K562 (cell line): ENCODE measurements around the gene NUMB. TPM values are rescaled to one million over a fixed set of nuclear protein-coding genes. Genes with fewer than 3 reads are reported as not detected.

Experiments used
- ATAC-seq: fragments of 200-7000 bp; cut with Tn5 transposase; 3 replicates; pipeline ENCODE4 v1.9.1; 2020; ENCODE audit warnings: moderate library complexity
- BruUV-seq: library from RNA; stranded (reverse); fragments of 400-500 nt; replicated peaks from 2 replicates; lab custom pipeline; 2021; lab: Mats Ljungman, UMichigan
- CTCF ChIA-PET: fragments of 300-600 bp; formaldehyde crosslinking; extraction: SDS; loops from one replicate; lab custom pipeline; 2021; ENCODE audit warnings: low intra/inter-chr PET ratio; lab: Yijun Ruan, JAX
- POLR2A ChIA-PET: fragments of 300-600, 350-650 bp; sonication (Branson Sonifier 250); formaldehyde crosslinking; extraction: SDS; loops from one replicate; lab custom pipeline; 2021; ENCODE audit warnings: antibody characterized with exemption, inconsistent platforms; lab: Yijun Ruan, JAX
- DNase-seq, 4 experiments: peaks; one replicate each; pipeline versions ENCODE4 v3.0.0 to v3.0.0-alpha.2; 2011 to 2018; ENCODE audit warnings: low spot score in 3 of 4, mixed read lengths in 3 of 4; ENCODE audit errors: extremely low read depth in 1 of 4
- FAIRE-seq: peaks from 2 replicates; lab custom pipeline; 2011; peaks lifted over from hg19 to GRCh38; lab: Jason Lieb, UNC
- H2AFZ ChIP-seq: 2 replicates; pipeline ENCODE4 v1.6.0; 2011; ENCODE audit warnings: low read depth, low read length, control low read depth, inconsistent platforms
- H3K27ac ChIP-seq: fragments of 200-600 bp; 3 replicates; pipeline ENCODE4 v1.8.0; 2011; ENCODE audit warnings: low read depth, mild to moderate bottlenecking, control low read depth, inconsistent platforms, low read length, moderate library complexity, mixed read lengths; ENCODE audit errors: extremely low read depth
- H3K27me3 ChIP-seq, 2 experiments: fragments of 300-600 bp in 1 of 2; 2 replicates in 1 of 2; 3 replicates in 1 of 2; pipeline versions ENCODE4 v1.6.0 to v1.8.0; 2011; ENCODE audit warnings: inconsistent platforms in 2 of 2, low read length in 2 of 2, mild to moderate bottlenecking in 1 of 2, mixed read lengths in 1 of 2, moderate library complexity in 1 of 2; ENCODE audit not compliant: control insufficient read depth in 2 of 2, insufficient read depth in 2 of 2
- H3K36me3 ChIP-seq: fragments of 300-600 bp; 3 replicates; pipeline ENCODE4 v1.8.0; 2011; ENCODE audit warnings: mild to moderate bottlenecking, low read length, inconsistent platforms; ENCODE audit not compliant: control insufficient read depth, insufficient read depth
- H3K4me1 ChIP-seq, 2 experiments: fragments of 200-600 bp in 1 of 2; replicated peaks in 1 of 2; 2 replicates in 1 of 2; 3 replicates in 1 of 2; pipeline versions ENCODE4 v1.5.1 to v1.8.0; 2011; ENCODE audit warnings: inconsistent platforms in 2 of 2, low read length in 2 of 2, mild to moderate bottlenecking in 1 of 2, mixed read lengths in 1 of 2, moderate library complexity in 1 of 2; ENCODE audit not compliant: control insufficient read depth in 2 of 2, insufficient read depth in 2 of 2
- H3K4me2 ChIP-seq: 2 replicates; pipeline ENCODE4 v1.6.1; 2011; ENCODE audit warnings: low read length, control low read depth, inconsistent platforms, mixed read lengths; ENCODE audit not compliant: insufficient read depth
- H3K4me3 ChIP-seq: fragments of 200-600 bp; sonication (generic), shearing (Covaris generic); 2 replicates; pipeline ENCODE4 v1.5.1; 2016; ENCODE audit warnings: control low read depth, inconsistent platforms
- H3K79me2 ChIP-seq: fragments of 200-600 bp; 3 replicates; pipeline ENCODE4 v1.8.0; 2011; ENCODE audit warnings: low read length, inconsistent platforms; ENCODE audit not compliant: control insufficient read depth, insufficient read depth
- H3K9ac ChIP-seq, 2 experiments: 2 replicates each; pipeline versions ENCODE4 v1.6.0 to v1.6.1; 2011; ENCODE audit warnings: low read depth in 2 of 2, low read length in 2 of 2, control low read depth in 1 of 2, inconsistent platforms in 1 of 2, mild to moderate bottlenecking in 1 of 2, mixed read lengths in 1 of 2; ENCODE audit not compliant: insufficient read depth in 1 of 2
- H3K9me1 ChIP-seq: one replicate; pipeline ENCODE4 v1.6.0; 2011; ENCODE audit warnings: inconsistent platforms, mild to moderate bottlenecking, low read length, moderate library complexity; ENCODE audit not compliant: control insufficient read depth, insufficient read depth
- H3K9me3 ChIP-seq: replicated peaks from 2 replicates; pipeline ENCODE4 v1.5.1; 2011; ENCODE audit warnings: low read depth, low read length, inconsistent platforms; ENCODE audit not compliant: control insufficient read depth, insufficient read depth
- H4K20me1 ChIP-seq: replicated peaks from 2 replicates; pipeline ENCODE4 v1.6.1; 2011; ENCODE audit warnings: low read length, inconsistent platforms, mixed read lengths; ENCODE audit not compliant: control insufficient read depth, insufficient read depth
- DNMT1 ChIP-seq: fragments of 450-650 bp; IDR thresholded peaks from 2 replicates; pipeline ENCODE4 v1.6.1; 2016; ENCODE audit warnings: antibody characterized with exemption, mild to moderate bottlenecking
- FOSL1 ChIP-seq: fragments of 200-800 bp; sonication (Bioruptor generic); conservative IDR thresholded peaks from 2 replicates; pipeline ENCODE4 v1.6.1; 2016; ENCODE audit warnings: missing genetic modification characterization, missing compliant biosample characterization
- HDAC1 ChIP-seq, 2 experiments: fragments of 450-650 bp; IDR thresholded peaks; 2 replicates each; pipeline ENCODE4 v1.6.1; 2016 to 2017; ENCODE audit warnings: inconsistent platforms in 1 of 2, mild to moderate bottlenecking in 1 of 2, moderate library complexity in 1 of 2
- SRSF3 ChIP-seq: fragments of 200-400 bp; formaldehyde crosslinking; IDR thresholded peaks from 2 replicates; pipeline ENCODE4 v1.6.1; 2016; ENCODE audit warnings: mild to moderate bottlenecking, low read length, moderate library complexity; ENCODE audit not compliant: insufficient read depth
- YBX1 ChIP-seq: fragments of 450-650 bp; IDR thresholded peaks from 2 replicates; pipeline ENCODE4 v1.7.1; 2016; ENCODE audit warnings: mild to moderate bottlenecking
- ZNF174 ChIP-seq: fragments of 250-450 bp; sonication (Bioruptor Pico); IDR thresholded peaks from 2 replicates; pipeline ENCODE4 v1.4.0; 2020; ENCODE audit warnings: mild to moderate bottlenecking
- WGBS: fragments of 100-300 bp; shearing (Covaris generic); methylation state at CpG from one replicate; pipeline ENCODE4 v1.1.6; 2016; ENCODE audit warnings: low coverage, mixed read lengths; ENCODE audit not compliant: insufficient coverage; ENCODE audit errors: missing lambda C conversion rate; 5-methylcytosine and 5-hydroxymethylcytosine counted together
- in situ Hi-C: fragments of 300-500 bp; cut with MboI; formaldehyde crosslinking; loops from 4 replicates; pipeline ENCODE4 v1.15.0; 2018; ENCODE audit warnings: inconsistent platforms, mixed read lengths
- intact Hi-C: fragments of 100-400 bp; cut with micrococcal nuclease; formaldehyde crosslinking; loops from 2 replicates; pipeline ENCODE4 v1.14.2; 2022
- polyA plus RNA-seq, 8 experiments: library from polyadenylated mRNA; depleted of rRNA in 4 of 8; stranded (reverse) in 5 of 8; unstranded in 3 of 8; fragments of >200 nt; fragmentation: Nextera tagmentation in 2 of 8; fragmentation: Illumina TruSeq in 1 of 8; extraction: Ambion mirVana in 2 of 8; extraction: Trizol in 1 of 8; gene quantifications; 2 replicates each; pipeline versions ENCODE4 v1.2.1 to v1.2.3, GENCODE V29; 2011 to 2014; ENCODE audit warnings: inconsistent platforms in 1 of 8, missing spikeins in 1 of 8
- total RNA-seq, 7 experiments: library from RNA; depleted of rRNA in 6 of 7; stranded (reverse); fragments of >200 nt in 6 of 7; fragmentation: Illumina TruSeq in 2 of 7; extraction: Trizol in 2 of 7; gene quantifications; 2 replicates each; pipeline versions ENCODE4 v1.2.1 to v1.2.3, GENCODE V29; 2011 to 2021; ENCODE audit warnings: low replicate concordance in 1 of 7
- TF ChIP-seq, protein P1 (sequence below): fragments of 450-650 bp; IDR thresholded peaks from one replicate; pipeline ENCODE4 v1.6.1; 2018; ENCODE audit warnings: mild to moderate bottlenecking, moderate library complexity; ENCODE audit not compliant: partially characterized antibody
- TF ChIP-seq, protein P2 (sequence below): sonication (generic); formaldehyde crosslinking; IDR thresholded peaks from 2 replicates; pipeline ENCODE4 v1.8.0; 2022; ENCODE audit warnings: missing genetic modification reagents, mild to moderate bottlenecking, borderline replicate concordance
- TF ChIP-seq, protein P3 (sequence below): conservative IDR thresholded peaks from 2 replicates; pipeline ENCODE4 v1.6.1; 2011; ENCODE audit warnings: low read depth, mild to moderate bottlenecking, low read length; ENCODE audit not compliant: control insufficient read depth

Gene NUMB
- total and polyA plus RNA-seq, 9 of the 15 experiments (the other 6 are each of a cell fraction or from before 2014, with no cell fraction given): 13.5 to 54.0 (median 32.3) TPM

DNA sequence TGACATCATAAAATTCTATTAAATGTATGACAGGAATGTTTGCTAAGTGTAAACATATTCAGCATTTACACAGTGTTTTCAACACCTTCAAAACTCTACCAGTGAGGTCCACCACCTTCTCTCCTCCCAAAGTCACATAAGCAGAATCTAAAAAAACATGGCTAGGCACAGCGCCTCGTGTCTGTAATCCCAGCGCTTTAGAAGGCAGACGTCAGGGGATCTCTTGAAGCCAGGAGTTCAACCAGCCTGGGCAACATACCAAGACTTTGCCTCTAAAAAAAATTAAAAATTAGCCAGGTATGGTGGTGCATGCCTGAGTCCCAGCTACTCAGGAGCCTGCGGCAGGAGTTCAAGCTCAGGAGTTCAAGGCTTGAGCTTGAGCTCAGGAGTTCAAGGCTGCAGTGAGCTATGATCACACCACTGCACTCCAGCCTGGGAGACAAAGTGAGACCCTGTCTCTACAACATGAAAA, 30.0 kb downstream of the NUMB start:
- in situ Hi-C loops: no loop called here
- H3K4me1 ChIP-seq: peaks cover 0 to 4% of the 10 kb centered on the region in 2 experiments; a peak in 1 of 5 replicates
- ChIA-PET POLR2A (interaction anchor here (0.8 kb wide), 1 partner anchor 919 kb away, joined by 4 read pairs; no protein-coding TSS in a partner anchor), CTCF (no interaction called here)
- no peak overlapping the region for H3K4me3 ChIP-seq
- BruUV-seq: no TSS peak
- no peaks in the 10 kb centered on the region for H3K36me3 ChIP-seq
- no peaks in the 10 kb centered on the region for H3K9me1 ChIP-seq
- DNase-seq: no peak
- H3K9me3 ChIP-seq: no peaks in the 10 kb centered on the region
- no peak for TF ChIP-seq ZNF174
- peak; percentile 48 for ATAC-seq
- peak overlapping the region; percentile 3; the same call in 1 of the 3 replicates for H3K27ac ChIP-seq
- intact Hi-C loops: no loop called here
- no peak overlapping the region for H2AFZ ChIP-seq
- WGBS: 89% methylated on average over 1 of the region's 5 CpGs
- no peak overlapping the region for H3K4me2 ChIP-seq
- H3K27me3 ChIP-seq: no peaks in the 10 kb centered on the region
- H4K20me1 ChIP-seq: no peaks in the 10 kb centered on the region; the same call in 1 of the 2 replicates
- peaks cover 63% of the 10 kb centered on the region for H3K79me2 ChIP-seq
- FAIRE-seq: no peak
- H3K9ac ChIP-seq: no peak overlapping the region

DNA sequence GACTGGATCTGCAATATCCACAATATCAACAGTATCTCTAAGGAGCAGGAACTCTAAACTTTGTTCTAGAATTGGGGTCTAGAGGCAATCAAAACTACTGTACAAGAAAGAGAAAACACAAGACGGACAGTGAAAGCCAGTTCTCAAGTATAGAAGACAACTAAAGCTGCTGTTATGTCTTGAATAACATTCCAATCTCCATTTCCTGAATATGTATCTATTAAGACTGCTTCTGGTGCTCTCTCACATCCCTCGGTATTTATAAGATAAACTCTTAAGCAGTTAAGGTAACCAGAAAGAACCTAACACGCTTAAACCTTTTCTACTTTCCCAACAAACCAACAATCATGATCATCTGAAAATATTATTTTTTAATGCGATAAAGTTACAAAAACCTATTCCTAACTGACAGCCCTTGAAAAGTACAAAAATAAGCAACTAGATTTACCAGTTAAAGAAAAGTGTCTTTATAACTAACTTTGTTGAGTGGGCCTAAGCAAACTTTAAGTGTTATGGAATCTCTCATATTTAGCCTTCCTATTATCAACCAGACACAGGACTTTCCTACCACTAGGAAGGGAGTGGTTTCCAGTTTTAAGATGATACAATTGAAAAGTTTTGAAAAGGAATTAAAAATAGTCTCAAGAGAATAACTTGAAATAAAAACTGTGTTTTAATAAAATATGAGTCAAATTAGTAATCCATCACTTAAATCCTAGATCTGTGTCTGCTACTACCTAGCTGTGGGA, 30.7 kb downstream of the NUMB start:
- Histone ChIP-seq H3K9ac (no peak overlapping the region), H3K27me3 (no peaks in the 10 kb centered on the region), H2AFZ (no peak overlapping the region), H3K4me3 (no peak overlapping the region), H3K4me2 (no peak overlapping the region), H3K4me1 (peaks cover 0 to 4% of the 10 kb centered on the region in 2 experiments; a peak in 1 of 5 replicates), H3K9me1 (no peaks in the 10 kb centered on the region), H3K27ac (peak overlapping the region; percentile 3; the same call in 1 of the 3 replicates), H3K36me3 (no peaks in the 10 kb centered on the region), H3K79me2 (peaks cover 63% of the 10 kb centered on the region), H4K20me1 (no peaks in the 10 kb centered on the region; the same call in 1 of the 2 replicates), H3K9me3 (no peaks in the 10 kb centered on the region)
- ChIA-PET POLR2A (interaction anchor here (0.6 to 1.2 kb wide), 2 partner anchors 16 to 471 kb away, joined by 3 to 5 read pairs; no protein-coding TSS in a partner anchor), CTCF (no interaction called here)
- in situ Hi-C loops (no loop called here), intact Hi-C loops (no loop called here)
- FAIRE-seq (no peak), ATAC-seq (no peak), DNase-seq (no peak)
- no TSS peak for BruUV-seq
- 71% methylated on average over 4 of the region's 4 CpGs for WGBS
- TF ChIP-seq, protein P1, sequence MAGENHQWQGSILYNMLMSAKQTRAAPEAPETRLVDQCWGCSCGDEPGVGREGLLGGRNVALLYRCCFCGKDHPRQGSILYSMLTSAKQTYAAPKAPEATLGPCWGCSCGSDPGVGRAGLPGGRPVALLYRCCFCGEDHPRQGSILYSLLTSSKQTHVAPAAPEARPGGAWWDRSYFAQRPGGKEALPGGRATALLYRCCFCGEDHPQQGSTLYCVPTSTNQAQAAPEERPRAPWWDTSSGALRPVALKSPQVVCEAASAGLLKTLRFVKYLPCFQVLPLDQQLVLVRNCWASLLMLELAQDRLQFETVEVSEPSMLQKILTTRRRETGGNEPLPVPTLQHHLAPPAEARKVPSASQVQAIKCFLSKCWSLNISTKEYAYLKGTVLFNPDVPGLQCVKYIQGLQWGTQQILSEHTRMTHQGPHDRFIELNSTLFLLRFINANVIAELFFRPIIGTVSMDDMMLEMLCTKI: no peak
- TF ChIP-seq, protein P2, sequence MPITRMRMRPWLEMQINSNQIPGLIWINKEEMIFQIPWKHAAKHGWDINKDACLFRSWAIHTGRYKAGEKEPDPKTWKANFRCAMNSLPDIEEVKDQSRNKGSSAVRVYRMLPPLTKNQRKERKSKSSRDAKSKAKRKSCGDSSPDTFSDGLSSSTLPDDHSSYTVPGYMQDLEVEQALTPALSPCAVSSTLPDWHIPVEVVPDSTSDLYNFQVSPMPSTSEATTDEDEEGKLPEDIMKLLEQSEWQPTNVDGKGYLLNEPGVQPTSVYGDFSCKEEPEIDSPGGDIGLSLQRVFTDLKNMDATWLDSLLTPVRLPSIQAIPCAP (CRISPR knock-in tag): no peak
- no peak for TF ChIP-seq HDAC1 (IDR thresholded peaks at IDR 0.05)
- TF ChIP-seq YBX1: no peak
- TF ChIP-seq DNMT1: no peak
- TF ChIP-seq, protein P3, sequence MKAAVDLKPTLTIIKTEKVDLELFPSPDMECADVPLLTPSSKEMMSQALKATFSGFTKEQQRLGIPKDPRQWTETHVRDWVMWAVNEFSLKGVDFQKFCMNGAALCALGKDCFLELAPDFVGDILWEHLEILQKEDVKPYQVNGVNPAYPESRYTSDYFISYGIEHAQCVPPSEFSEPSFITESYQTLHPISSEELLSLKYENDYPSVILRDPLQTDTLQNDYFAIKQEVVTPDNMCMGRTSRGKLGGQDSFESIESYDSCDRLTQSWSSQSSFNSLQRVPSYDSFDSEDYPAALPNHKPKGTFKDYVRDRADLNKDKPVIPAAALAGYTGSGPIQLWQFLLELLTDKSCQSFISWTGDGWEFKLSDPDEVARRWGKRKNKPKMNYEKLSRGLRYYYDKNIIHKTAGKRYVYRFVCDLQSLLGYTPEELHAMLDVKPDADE: no peak
- TF ChIP-seq SRSF3: no peak
- no peak for TF ChIP-seq FOSL1 (tag)
